ENCODE results near the gene PHLPP1. TPM values are rescaled to one million over a fixed set of nuclear protein-coding genes. Genes with fewer than 3 reads are reported as not detected.

Gene PHLPP1
- total RNA-seq, 1 experiment from 2014 or later: 39.9 TPM

- H4K8ac ChIP-seq (replicated peaks; ENCODE audit: insufficient read length, low read depth, low read length): no peak overlapping the region
- H2BK5ac ChIP-seq (ENCODE audit: insufficient read length, low read length): no peak overlapping the region
- Mint-ChIP-seq H3K9me3 (no peaks in the 10 kb centered on the region), H3K27me3 (ENCODE audit: low read depth) (no peaks in the 10 kb centered on the region), H3K36me3 (ENCODE audit: insufficient read depth in 1 of 3, low read depth in 3 of 3) (0 out of 7 replicates have a peak, but pooled peaks cover 0 to 3% (median 0%) of the 10 kb centered on the region in 3 experiments), H3K4me3 (peak overlapping the region in 1 of 2 experiments; percentile 33; a peak in 2 of 5 replicates), H3K4me1 (peaks cover 67 to 78% of the 10 kb centered on the region in 2 experiments), H3K27ac (peak overlapping the region in 2 of 3 experiments; percentile 25 to 82; a peak in 4 of 7 replicates)
- H4K5ac ChIP-seq (ENCODE audit: insufficient read length, low read depth, low read length): no peak overlapping the region
- H3K18ac ChIP-seq (ENCODE audit: insufficient read length, low read depth, low read length): no peak overlapping the region
- no CpG with 5 or more reads among the region's 6 CpGs for WGBS (ENCODE audit: extremely low coverage, insufficient read length, low lambda C conversion rate)
- no peak for TF ChIP-seq CTCF (conservative IDR thresholded peaks at IDR 0.05)
- no peak overlapping the region for H2BK120ac ChIP-seq (ENCODE audit: low read depth, low read length, poor library complexity, severe bottlenecking)
- H3T11ph ChIP-seq (ENCODE audit: low read length): no peak overlapping the region
- no peak overlapping the region for H3K56ac ChIP-seq (ENCODE audit: insufficient read length, low read depth, low read length)
- no peak overlapping the region for H3K9ac ChIP-seq (ENCODE audit: extremely low read depth, insufficient read length, low read length)
- H3K23ac ChIP-seq (ENCODE audit: insufficient read length, low read depth, low read length): no peak overlapping the region
- peaks cover 5% of the 10 kb centered on the region for H3K79me1 ChIP-seq (ENCODE audit: insufficient read depth, low read depth, low read length, poor library complexity, severe bottlenecking)
- no peak overlapping the region for H2BK15ac ChIP-seq (ENCODE audit: low read depth, low read length)
- H4K91ac ChIP-seq (ENCODE audit: insufficient read length, low read depth, low read length): no peak overlapping the region
- H3K14ac ChIP-seq (ENCODE audit: insufficient read depth, low read length): no peak overlapping the region
- no peak for DNase-seq
- peaks cover 12% of the 10 kb centered on the region for H3K4me1 ChIP-seq (ENCODE audit: insufficient read depth, low read length)
- no peak overlapping the region for H2BK12ac ChIP-seq (ENCODE audit: insufficient read length, low read depth, low read length)
- no peak overlapping the region for H2AFZ ChIP-seq (ENCODE audit: low read length)
- H3K9me3 ChIP-seq (ENCODE audit: control insufficient read depth, low read depth, low read length): no peaks in the 10 kb centered on the region
- no peak overlapping the region for H3K27ac ChIP-seq (ENCODE audit: insufficient read length, low read depth, low read length)
- no peaks in the 10 kb centered on the region for H3K27me3 ChIP-seq (ENCODE audit: insufficient read depth, low read length)
- H3K4me2 ChIP-seq (ENCODE audit: insufficient read depth, insufficient read length, low read length): peak overlapping the region; percentile 15
- H2BK20ac ChIP-seq (ENCODE audit: low read depth, low read length, poor library complexity, severe bottlenecking): no peak overlapping the region
- no peaks in the 10 kb centered on the region for H4K20me1 ChIP-seq (ENCODE audit: control insufficient read depth, insufficient read depth, insufficient read length)
- H2AK5ac ChIP-seq (ENCODE audit: insufficient read length, low read length): no peak overlapping the region
- no peaks in the 10 kb centered on the region for H3K23me2 ChIP-seq (ENCODE audit: insufficient read length, low read depth, low read length, poor library complexity, severe bottlenecking)
- H3K79me2 ChIP-seq (ENCODE audit: insufficient read depth, low read length): peaks cover 37% of the 10 kb centered on the region; the same call in 1 of the 2 replicates
- H3K4ac ChIP-seq (ENCODE audit: low read depth, low read length): no peak overlapping the region
These were observed 84.6 kb downstream of the PHLPP1 start for GRCh38 chr18:62799977-62800376.

All from H9 (cell line).